ENCODE data around the gene LYL1. TPM values are rescaled to one million over a fixed set of nuclear protein-coding genes. Genes with fewer than 3 reads are reported as not detected.

Gene LYL1
- total and polyA plus RNA-seq, 4 donors: 0.35 to 69.7 (median 2.3) TPM

- Histone ChIP-seq H3K4me3 (ENCODE audit: low read depth in 1 of 3, low read length in 3 of 3) (no peak overlapping the region), H3K27me3 (ENCODE audit: control insufficient read depth in 4 of 4, insufficient read depth in 4 of 4, low read length in 3 of 4) (no peaks in the 10 kb centered on the region), H3K27ac (ENCODE audit: low read depth in 1 of 2, low read length in 2 of 2) (peak overlapping the region in 1 of 2 donors; percentile 6), H3K9ac (ENCODE audit: low read depth in 1 of 2, low read length in 2 of 2) (no peak overlapping the region), H3K9me3 (ENCODE audit: control insufficient read depth in 4 of 4, low read length in 3 of 4) (no peaks in the 10 kb centered on the region), H3K4me1 (ENCODE audit: control insufficient read depth in 4 of 4, insufficient read depth in 4 of 4, low read length in 3 of 4) (peaks cover 5 to 16% (median 11%) of the 10 kb centered on the region in 4 donors), H3K36me3 (ENCODE audit: control insufficient read depth in 4 of 4, insufficient read depth in 3 of 4, low read depth in 1 of 4, low read length in 3 of 4) (peaks cover 0 to 6% (median 0%) of the 10 kb centered on the region in 4 donors)
- no peak for DNase-seq (ENCODE audit: low spot score)
- 97% methylated on average over 9 of the region's 9 CpGs for WGBS
- TF ChIP-seq, protein P1, sequence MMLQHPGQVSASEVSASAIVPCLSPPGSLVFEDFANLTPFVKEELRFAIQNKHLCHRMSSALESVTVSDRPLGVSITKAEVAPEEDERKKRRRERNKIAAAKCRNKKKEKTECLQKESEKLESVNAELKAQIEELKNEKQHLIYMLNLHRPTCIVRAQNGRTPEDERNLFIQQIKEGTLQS (IDR thresholded peaks at IDR 0.05): no peak
- TF ChIP-seq RAD21 (IDR thresholded peaks at IDR 0.05) (no peak), RXRA (IDR thresholded peaks at IDR 0.05) (no peak), TAF1 (conservative IDR thresholded peaks at IDR 0.05) (no peak), YY1 (IDR thresholded peaks at IDR 0.05) (no peak), HNF4G (IDR thresholded peaks at IDR 0.05) (no peak), HNF4A (conservative IDR thresholded peaks at IDR 0.05) (no peak), FOXA1 (IDR thresholded peaks at IDR 0.05) (no peak), NR2F2 (IDR thresholded peaks at IDR 0.05) (no peak), FOXA2 (IDR thresholded peaks at IDR 0.05) (no peak), SP1 (IDR thresholded peaks at IDR 0.05) (no peak), EGR1 (IDR thresholded peaks at IDR 0.05; ENCODE audit: low read depth in 2 of 2) (no peak), GABPA (IDR thresholded peaks at IDR 0.05 in 1 of 2, conservative IDR thresholded peaks at IDR 0.05 in 1 of 2) (no peak), ZBTB33 (IDR thresholded peaks at IDR 0.05) (no peak)
- TF ChIP-seq, protein P2, sequence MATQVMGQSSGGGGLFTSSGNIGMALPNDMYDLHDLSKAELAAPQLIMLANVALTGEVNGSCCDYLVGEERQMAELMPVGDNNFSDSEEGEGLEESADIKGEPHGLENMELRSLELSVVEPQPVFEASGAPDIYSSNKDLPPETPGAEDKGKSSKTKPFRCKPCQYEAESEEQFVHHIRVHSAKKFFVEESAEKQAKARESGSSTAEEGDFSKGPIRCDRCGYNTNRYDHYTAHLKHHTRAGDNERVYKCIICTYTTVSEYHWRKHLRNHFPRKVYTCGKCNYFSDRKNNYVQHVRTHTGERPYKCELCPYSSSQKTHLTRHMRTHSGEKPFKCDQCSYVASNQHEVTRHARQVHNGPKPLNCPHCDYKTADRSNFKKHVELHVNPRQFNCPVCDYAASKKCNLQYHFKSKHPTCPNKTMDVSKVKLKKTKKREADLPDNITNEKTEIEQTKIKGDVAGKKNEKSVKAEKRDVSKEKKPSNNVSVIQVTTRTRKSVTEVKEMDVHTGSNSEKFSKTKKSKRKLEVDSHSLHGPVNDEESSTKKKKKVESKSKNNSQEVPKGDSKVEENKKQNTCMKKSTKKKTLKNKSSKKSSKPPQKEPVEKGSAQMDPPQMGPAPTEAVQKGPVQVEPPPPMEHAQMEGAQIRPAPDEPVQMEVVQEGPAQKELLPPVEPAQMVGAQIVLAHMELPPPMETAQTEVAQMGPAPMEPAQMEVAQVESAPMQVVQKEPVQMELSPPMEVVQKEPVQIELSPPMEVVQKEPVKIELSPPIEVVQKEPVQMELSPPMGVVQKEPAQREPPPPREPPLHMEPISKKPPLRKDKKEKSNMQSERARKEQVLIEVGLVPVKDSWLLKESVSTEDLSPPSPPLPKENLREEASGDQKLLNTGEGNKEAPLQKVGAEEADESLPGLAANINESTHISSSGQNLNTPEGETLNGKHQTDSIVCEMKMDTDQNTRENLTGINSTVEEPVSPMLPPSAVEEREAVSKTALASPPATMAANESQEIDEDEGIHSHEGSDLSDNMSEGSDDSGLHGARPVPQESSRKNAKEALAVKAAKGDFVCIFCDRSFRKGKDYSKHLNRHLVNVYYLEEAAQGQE (IDR thresholded peaks at IDR 0.05): no peak
- TF ChIP-seq, protein P3, sequence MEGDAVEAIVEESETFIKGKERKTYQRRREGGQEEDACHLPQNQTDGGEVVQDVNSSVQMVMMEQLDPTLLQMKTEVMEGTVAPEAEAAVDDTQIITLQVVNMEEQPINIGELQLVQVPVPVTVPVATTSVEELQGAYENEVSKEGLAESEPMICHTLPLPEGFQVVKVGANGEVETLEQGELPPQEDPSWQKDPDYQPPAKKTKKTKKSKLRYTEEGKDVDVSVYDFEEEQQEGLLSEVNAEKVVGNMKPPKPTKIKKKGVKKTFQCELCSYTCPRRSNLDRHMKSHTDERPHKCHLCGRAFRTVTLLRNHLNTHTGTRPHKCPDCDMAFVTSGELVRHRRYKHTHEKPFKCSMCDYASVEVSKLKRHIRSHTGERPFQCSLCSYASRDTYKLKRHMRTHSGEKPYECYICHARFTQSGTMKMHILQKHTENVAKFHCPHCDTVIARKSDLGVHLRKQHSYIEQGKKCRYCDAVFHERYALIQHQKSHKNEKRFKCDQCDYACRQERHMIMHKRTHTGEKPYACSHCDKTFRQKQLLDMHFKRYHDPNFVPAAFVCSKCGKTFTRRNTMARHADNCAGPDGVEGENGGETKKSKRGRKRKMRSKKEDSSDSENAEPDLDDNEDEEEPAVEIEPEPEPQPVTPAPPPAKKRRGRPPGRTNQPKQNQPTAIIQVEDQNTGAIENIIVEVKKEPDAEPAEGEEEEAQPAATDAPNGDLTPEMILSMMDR (IDR thresholded peaks at IDR 0.05; ENCODE audit: low read depth, low read length, missing input control): no peak
- TF ChIP-seq, protein P4, sequence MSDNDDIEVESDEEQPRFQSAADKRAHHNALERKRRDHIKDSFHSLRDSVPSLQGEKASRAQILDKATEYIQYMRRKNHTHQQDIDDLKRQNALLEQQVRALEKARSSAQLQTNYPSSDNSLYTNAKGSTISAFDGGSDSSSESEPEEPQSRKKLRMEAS (IDR thresholded peaks at IDR 0.05): no peak
Measured at GRCh38 chr19:13129384-13129783, 26.7 kb upstream of the LYL1 start.
